Esophagus squamous epithelium (tissue), 5 donors: ENCODE data around the gene NQO1. TPM values are rescaled to one million over a fixed set of nuclear protein-coding genes. Genes with fewer than 3 reads are reported as not detected.

ENCODE experiments used
- DNase-seq: peaks from one replicate; lab custom pipeline; 2025; lab: John Stamatoyannopoulos, UW
- H3K27ac ChIP-seq, 4 donors: fragments of 200-600 bp; sonication (generic); one replicate each; pipeline ENCODE4 v1.5.1; 2016 to 2019; ENCODE audit warnings: mild to moderate bottlenecking in 1 of 4
- H3K27me3 ChIP-seq, 4 donors: fragments of 200-600 bp; sonication (generic); 1 replicate in 3 of 4; 2 replicates in 1 of 4; pipeline versions ENCODE4 v1.5.1 to v1.6.0; 2017 to 2021; ENCODE audit warnings: antibody characterized with exemption in 1 of 4
- H3K36me3 ChIP-seq, 3 donors: fragments of 200-600 bp; sonication (generic); one replicate each; pipeline ENCODE4 v1.5.1; 2016 to 2019
- H3K4me1 ChIP-seq, 3 donors: fragments of 200-600 bp; sonication (generic); one replicate each; pipeline ENCODE4 v1.5.1; 2017 to 2019
- H3K4me3 ChIP-seq, 4 donors: fragments of 200-600 bp; sonication (generic); 1 replicate in 3 of 4; 2 replicates in 1 of 4; pipeline ENCODE4 v1.5.1; 2016 to 2019; ENCODE audit warnings: mild to moderate bottlenecking in 2 of 4, moderate library complexity in 1 of 4
- H3K9me3 ChIP-seq, 3 donors: fragments of 200-600 bp; sonication (generic); one replicate each; pipeline ENCODE4 v1.5.1; 2016 to 2019
- CTCF ChIP-seq, 6 experiments: fragments of 450-650 bp in 4 of 6; fragments of 200-600 bp in 2 of 6; sonication (generic) in 2 of 6; IDR thresholded peaks; one replicate each; pipeline ENCODE4 v1.5.1; 2016 to 2019; ENCODE audit warnings: antibody characterized with exemption in 6 of 6, mild to moderate bottlenecking in 4 of 6, moderate library complexity in 4 of 6
- POLR2A ChIP-seq, 4 donors: fragments of 450-650 bp; IDR thresholded peaks; one replicate each; pipeline ENCODE4 v1.6.1; 2017; ENCODE audit warnings: antibody characterized with exemption in 4 of 4, mild to moderate bottlenecking in 4 of 4, moderate library complexity in 3 of 4
- WGBS, 2 donors: methylation state at CpG; one replicate each; pipeline ENCODE4 v1.1.5; 2018; 5-methylcytosine and 5-hydroxymethylcytosine counted together
- intact Hi-C: fragments of 100-400 bp; cut with DNase I; formaldehyde crosslinking; loops from one replicate; pipeline ENCODE4 v1.15.0; 2022
- total RNA-seq, 4 donors: library from RNA; depleted of rRNA; stranded (reverse); fragments of >200 nt; gene quantifications; one replicate each; pipeline ENCODE4 v1.1.0, GENCODE V29; 2016
- donor health status: DM: yes; HTN: yes; CAD: no.

Gene NQO1
- total RNA-seq, 4 donors from 2014 or later, result 152 to 442 (median 247) TPM

- peaks cover 9 to 18% (median 15%) of the 10 kb centered on the region in 3 donors for H3K4me1 ChIP-seq
- H3K4me3 ChIP-seq, result no peak overlapping the region
- intact Hi-C loops, result no loop called here
- H3K36me3 ChIP-seq, result peaks cover 36 to 84% (median 51%) of the 10 kb centered on the region in 3 donors
- H3K27ac ChIP-seq, result no peak overlapping the region
- TF ChIP-seq POLR2A (IDR thresholded peaks at IDR 0.05) (no peak), CTCF (IDR thresholded peaks at IDR 0.05) (no peak)
- no peaks in the 10 kb centered on the region for H3K27me3 ChIP-seq
- 80 to 86% methylated on average over 18 of the region's 20 CpGs for WGBS, 2 donors
- H3K9me3 ChIP-seq, result no peaks in the 10 kb centered on the region
- no peak for DNase-seq
These were observed 22.5 kb upstream of the NQO1 start for GRCh38 chr16:69748694-69749345.

GRCh38 chr16:69747115-69747514 lies 20.8 kb upstream of the NQO1 start:
- no peak for DNase-seq
- Histone ChIP-seq H3K27me3 (no peaks in the 10 kb centered on the region), H3K4me3 (no peak overlapping the region), H3K9me3 (no peaks in the 10 kb centered on the region), H3K27ac (no peak overlapping the region), H3K36me3 (peaks cover 36 to 100% (median 51%) of the 10 kb centered on the region in 3 donors), H3K4me1 (peaks cover 2 to 10% (median 3%) of the 10 kb centered on the region in 3 donors)
- 84 to 87% methylated on average over 7 to 8 of the region's 8 CpGs for WGBS, 2 donors
- intact Hi-C loops, result no loop called here
- TF ChIP-seq CTCF (IDR thresholded peaks at IDR 0.05) (no peak), POLR2A (IDR thresholded peaks at IDR 0.05) (no peak)

GRCh38 chr16:69745959-69746358 lies 19.6 kb upstream of the NQO1 start:
- peaks cover 8 to 19% (median 14%) of the 10 kb centered on the region in 3 donors for H3K4me1 ChIP-seq
- TF ChIP-seq POLR2A (IDR thresholded peaks at IDR 0.05), result no peak
- no peak for TF ChIP-seq CTCF (IDR thresholded peaks at IDR 0.05)
- peaks cover 45 to 100% (median 58%) of the 10 kb centered on the region in 3 donors for H3K36me3 ChIP-seq
- WGBS, 2 donors, result 78 to 87% methylated on average over 5 to 10 of the region's 10 CpGs
- H3K4me3 ChIP-seq, result no peak overlapping the region
- H3K9me3 ChIP-seq, result no peaks in the 10 kb centered on the region
- H3K27me3 ChIP-seq, result no peaks in the 10 kb centered on the region
- DNase-seq, result no peak
- no peak overlapping the region for H3K27ac ChIP-seq
- intact Hi-C loops, result no loop called here

- intact Hi-C loops, result no loop called here
- H3K9me3 ChIP-seq, result no peaks in the 10 kb centered on the region
- no peak overlapping the region for H3K27ac ChIP-seq
- DNase-seq, result no peak
- TF ChIP-seq POLR2A (IDR thresholded peaks at IDR 0.05), result no peak
- TF ChIP-seq CTCF (IDR thresholded peaks at IDR 0.05), result no peak
- H3K4me3 ChIP-seq, result no peak overlapping the region
- peaks cover 8 to 20% (median 14%) of the 10 kb centered on the region in 3 donors for H3K4me1 ChIP-seq
- WGBS, 2 donors, result 87 to 90% methylated on average over 5 to 6 of the region's 11 CpGs
- H3K36me3 ChIP-seq, result peaks cover 46 to 100% (median 55%) of the 10 kb centered on the region in 3 donors
- H3K27me3 ChIP-seq, result no peaks in the 10 kb centered on the region
These were observed 18.9 kb upstream of the NQO1 start for GRCh38 chr16:69745232-69745612.

- no peak for DNase-seq
- no peak overlapping the region for H3K27ac ChIP-seq
- no peaks in the 10 kb centered on the region for H3K9me3 ChIP-seq
- TF ChIP-seq CTCF (IDR thresholded peaks at IDR 0.05), result no peak
- no peak for TF ChIP-seq POLR2A (IDR thresholded peaks at IDR 0.05)
- no peaks in the 10 kb centered on the region for H3K27me3 ChIP-seq
- WGBS, 2 donors, result 94 to 96% methylated on average over 28 to 32 of the region's 35 CpGs
- intact Hi-C loops, result no loop called here
- H3K36me3 ChIP-seq, result peaks cover 48 to 100% (median 50%) of the 10 kb centered on the region in 3 donors
- peaks cover 8 to 20% (median 14%) of the 10 kb centered on the region in 3 donors for H3K4me1 ChIP-seq
- no peak overlapping the region for H3K4me3 ChIP-seq
These were observed 18.2 kb upstream of the NQO1 start for GRCh38 chr16:69744363-69745231.
